HepG2 (cell line): ENCODE data around the gene EIF3M. TPM values are rescaled to one million over a fixed set of nuclear protein-coding genes. Genes with fewer than 3 reads are reported as not detected.
"Not testable (repeated sequence)": the region's sequence is repeated elsewhere in the genome, so short reads cannot be mapped to it uniquely, and the experiment has no call there.

Experiments used
- ATAC-seq: fragments of 200-7000 bp; cut with Tn5 transposase; 3 replicates; pipeline ENCODE4 v1.9.1; 2020; ENCODE audit warnings: mild to moderate bottlenecking, moderate library complexity
- BruUV-seq: library from RNA; stranded (reverse); fragments of 400-500 nt; replicated peaks from 2 replicates; lab custom pipeline; 2021; lab: Mats Ljungman, UMichigan
- CTCF ChIA-PET: fragments of 300-600 bp; formaldehyde crosslinking; extraction: SDS; loops from one replicate; lab custom pipeline; 2021; ENCODE audit warnings: low total read pairs, inconsistent platforms, low intra/inter-chr PET ratio; lab: Yijun Ruan, JAX
- POLR2A ChIA-PET: fragments of 350-600 bp; sonication (Branson Sonifier 250); formaldehyde crosslinking; loops from one replicate; lab custom pipeline; 2020; ENCODE audit warnings: antibody characterized with exemption, inconsistent platforms; lab: Yijun Ruan, JAX
- DNase-seq: peaks from one replicate; pipeline ENCODE4 v3.0.0-alpha.2; 2015; ENCODE audit warnings: low spot score
- FAIRE-seq: peaks from 3 replicates; lab custom pipeline; 2011; peaks lifted over from hg19 to GRCh38; lab: Jason Lieb, UNC
- H2AFZ ChIP-seq: one replicate; pipeline ENCODE4 v1.6.1; 2011; ENCODE audit warnings: low read length, inconsistent platforms
- H3K27ac ChIP-seq: fragments of 300-600 bp; 3 replicates; pipeline ENCODE4 v1.8.0; 2011; ENCODE audit warnings: mixed run types, mild to moderate bottlenecking, mixed read lengths, low read length, inconsistent platforms; ENCODE audit not compliant: insufficient read depth; ENCODE audit errors: extremely low read length
- H3K27me3 ChIP-seq, 2 experiments: fragments of 200-600 bp in 1 of 2; 2 replicates in 1 of 2; 3 replicates in 1 of 2; pipeline versions ENCODE4 v1.6.0 to v1.8.0; 2011; ENCODE audit warnings: low read length in 2 of 2, mild to moderate bottlenecking in 2 of 2, moderate library complexity in 2 of 2, inconsistent platforms in 1 of 2; ENCODE audit not compliant: insufficient read depth in 2 of 2, control insufficient read depth in 1 of 2
- H3K36me3 ChIP-seq, 2 experiments: fragments of 200-600 bp in 1 of 2; replicated peaks in 1 of 2; 2 replicates in 1 of 2; 3 replicates in 1 of 2; pipeline versions ENCODE4 v1.5.1 to v1.8.0; 2011; ENCODE audit warnings: low read length in 2 of 2, inconsistent platforms in 1 of 2; ENCODE audit not compliant: insufficient read depth in 2 of 2, control insufficient read depth in 1 of 2
- H3K4me1 ChIP-seq: 2 replicates; pipeline ENCODE4 v1.5.1; 2012; ENCODE audit warnings: low read length, inconsistent platforms; ENCODE audit not compliant: insufficient read depth
- H3K4me2 ChIP-seq: 2 replicates; pipeline ENCODE4 v1.6.0; 2011; ENCODE audit warnings: low read depth, low read length, inconsistent platforms
- H3K4me3 ChIP-seq, 3 experiments: fragments of 200-600 bp in 1 of 3; sonication (generic), shearing (Covaris generic) in 1 of 3; replicated peaks in 1 of 3; 2 replicates each; pipeline ENCODE4 v1.5.1; 2011 to 2016; ENCODE audit warnings: low read length in 3 of 3, inconsistent platforms in 2 of 3, low read depth in 2 of 3, mild to moderate bottlenecking in 2 of 3, control low read depth in 1 of 3, mixed read lengths in 1 of 3; ENCODE audit not compliant: insufficient read depth in 1 of 3
- H3K79me2 ChIP-seq: one replicate; pipeline ENCODE4 v1.6.1; 2011; ENCODE audit warnings: low read length, inconsistent platforms; ENCODE audit not compliant: insufficient read depth
- H3K9ac ChIP-seq: 2 replicates; pipeline ENCODE4 v1.6.0; 2011; ENCODE audit warnings: mild to moderate bottlenecking, low read depth, low read length, inconsistent platforms; ENCODE audit not compliant: insufficient read depth
- H3K9me3 ChIP-seq: 2 replicates; pipeline ENCODE4 v1.5.1; 2012; ENCODE audit warnings: mild to moderate bottlenecking, low read length
- H4K20me1 ChIP-seq: 2 replicates; pipeline ENCODE4 v1.6.0; 2011; ENCODE audit warnings: inconsistent platforms, mild to moderate bottlenecking, low read length, moderate library complexity; ENCODE audit not compliant: insufficient read depth
- FOXJ3 ChIP-seq: sonication (generic); formaldehyde crosslinking; IDR thresholded peaks from 2 replicates; pipeline ENCODE4 v1.4.0; 2020; ENCODE audit warnings: missing genetic modification reagents, mild to moderate bottlenecking, borderline replicate concordance
- GTF3A ChIP-seq: sonication (generic); formaldehyde crosslinking; conservative IDR thresholded peaks from 2 replicates; pipeline ENCODE4 v1.4.0; 2020; ENCODE audit warnings: mild to moderate bottlenecking, missing genetic modification reagents
- KDM2A ChIP-seq: sonication (generic); formaldehyde crosslinking; IDR thresholded peaks from 2 replicates; pipeline ENCODE4 v1.4.0; 2020; ENCODE audit warnings: low read depth, missing genetic modification reagents, borderline replicate concordance
- RXRA ChIP-seq: sonication (generic); formaldehyde crosslinking; IDR thresholded peaks from 2 replicates; pipeline ENCODE4 v1.5.1; 2020; ENCODE audit warnings: missing genetic modification reagents
- ZBTB39 ChIP-seq: sonication (generic); formaldehyde crosslinking; IDR thresholded peaks from 2 replicates; pipeline ENCODE4 v1.5.0; 2020; ENCODE audit warnings: missing genetic modification reagents
- ZNF207 ChIP-seq: fragments of 450-650 bp; IDR thresholded peaks from 2 replicates; pipeline ENCODE4 v1.6.1; 2016; ENCODE audit warnings: antibody characterized with exemption, borderline replicate concordance
- WGBS: methylation state at CpG from one replicate; pipeline ENCODE4 v1.1.6; 2017; ENCODE audit warnings: low lambda C conversion rate; 5-methylcytosine and 5-hydroxymethylcytosine counted together
- in situ Hi-C: cut with HindIII; loops from 2 replicates; pipeline ENCODE4 v1.10.0; 2017; ENCODE audit warnings: low pct_unique_long_range_greater_than_20kb; ENCODE audit not compliant: extremely low pct_ligation_motif_present
- intact Hi-C: fragments of 100-400 bp; cut with micrococcal nuclease; formaldehyde crosslinking; loops from one replicate; pipeline ENCODE4 v1.10.0; 2022; ENCODE audit not compliant: unreplicated experiment
- polyA plus RNA-seq, 8 experiments: library from polyadenylated mRNA; depleted of rRNA in 3 of 8; stranded (reverse) in 7 of 8; unstranded in 1 of 8; fragments of >200 nt; fragmentation: Illumina TruSeq in 4 of 8; extraction: Trizol in 4 of 8; gene quantifications; 2 replicates each; pipeline versions ENCODE4 v1.2.1 to v1.2.3, GENCODE V29; 2011 to 2016; ENCODE audit warnings: low read depth in 4 of 8, missing spikeins in 1 of 8, mixed read lengths in 1 of 8; ENCODE audit not compliant: insufficient read depth in 1 of 8
- total RNA-seq, 5 experiments: library from RNA; depleted of rRNA; stranded (reverse); fragments of >200 nt; fragmentation: Illumina TruSeq; extraction: Trizol; gene quantifications; 2 replicates each; pipeline ENCODE4 v1.2.3, GENCODE V29; 2016; ENCODE audit warnings: low read depth in 1 of 5

The EIF3M gene
- total and polyA plus RNA-seq, 2 of the 13 experiments (the other 11 are each of a cell fraction or from before 2014, with no cell fraction given), result 279 to 389 TPM

- FAIRE-seq, result no peak
- H3K4me2 ChIP-seq, result no peak overlapping the region
- TF ChIP-seq ZBTB39 (CRISPR knock-in tag), result no peak
- TF ChIP-seq RXRA (CRISPR knock-in tag), result no peak
- TF ChIP-seq GTF3A (CRISPR knock-in tag), result no peak
- no peak for TF ChIP-seq KDM2A (CRISPR knock-in tag)
- no peak for TF ChIP-seq FOXJ3 (CRISPR knock-in tag)
- TF ChIP-seq ZNF207, result no peak
- TF ChIP-seq, all 625 proteins: peak for 0
- ATAC-seq, result no peak
- H3K27me3 ChIP-seq, result no peaks in the 10 kb centered on the region
- H2AFZ ChIP-seq, result no peak overlapping the region
- no peaks in the 10 kb centered on the region for H4K20me1 ChIP-seq
- BruUV-seq, result no TSS peak
- no peaks in the 10 kb centered on the region for H3K79me2 ChIP-seq
- ChIA-PET POLR2A (no interaction called here), CTCF (no interaction called here)
- no peaks in the 10 kb centered on the region for H3K4me1 ChIP-seq
- H3K4me3 ChIP-seq, result no peak overlapping the region
- H3K9ac ChIP-seq, result no peak overlapping the region
- intact Hi-C loops, result no loop called here
- in situ Hi-C loops, result no loop called here
- peaks cover 5 to 30% of the 10 kb centered on the region in 2 experiments for H3K36me3 ChIP-seq
- H3K9me3 ChIP-seq, result peaks cover 7% of the 10 kb centered on the region; the same call in 1 of the 2 replicates
- DNase-seq, result no peak
- H3K27ac ChIP-seq, result no peak overlapping the region
Measured at GRCh38 chr11:32606220-32606619, 22.6 kb downstream of the EIF3M start.

GRCh38 chr11:32608826-32609225 is 25.2 kb downstream of the EIF3M start:
- WGBS, result 100% methylated on average over 2 of the region's 4 CpGs
- BruUV-seq, H3K36me3 ChIP-seq, H2AFZ ChIP-seq, H3K9me3 ChIP-seq, POLR2A ChIA-PET, H3K27me3 ChIP-seq, in situ Hi-C loops, H3K4me2 ChIP-seq, DNase-seq, H3K4me3 ChIP-seq, intact Hi-C loops, H3K79me2 ChIP-seq, H4K20me1 ChIP-seq, H3K27ac ChIP-seq, FAIRE-seq, H3K9ac ChIP-seq, H3K4me1 ChIP-seq, ATAC-seq, CTCF ChIA-PET: not testable (repeated sequence)
